Skeletal muscle cell (primary cell): ENCODE results near the gene TRIM36.

ENCODE experiments used
- DNase-seq: peaks from one replicate; pipeline ENCODE4 v3.0.0-alpha.2; 2010; ENCODE audit warnings: low read depth
- H3K4me3 ChIP-seq: 2 replicates; pipeline ENCODE4 v1.5.1; 2011; ENCODE audit warnings: low read depth, mild to moderate bottlenecking, control low read depth, low read length, moderate library complexity

Gene TRIM36

GRCh38 chr5:115169487-115170133 lies at the start of gene TRIM36:
TSS of gene TRIM36 (minus strand) at chr5:115169908. CDS start at chr5:115169634, 274 bp downstream.
- DNase-seq, result peak; percentile 62
- H3K4me3 ChIP-seq, result peak within 1 kb of the TSS; percentile 83

GRCh38 chr5:115214541-115214940 lies 44.8 kb upstream of the TRIM36 start:
- no peak overlapping the region for H3K4me3 ChIP-seq
- DNase-seq, result no peak

GRCh38 chr5:115209279-115209678 lies 39.6 kb upstream of the TRIM36 start:
- no peak overlapping the region for H3K4me3 ChIP-seq
- DNase-seq, result no peak

GRCh38 chr5:115202952-115203351 lies 33.2 kb upstream of the TRIM36 start:
- no peak overlapping the region for H3K4me3 ChIP-seq
- no peak for DNase-seq

GRCh38 chr5:115196161-115196560 lies 26.5 kb upstream of the TRIM36 start:
- no peak for DNase-seq
- H3K4me3 ChIP-seq, result no peak overlapping the region

- H3K4me3 ChIP-seq, result no peak overlapping the region
- DNase-seq, result no peak
These were observed 25.0 kb upstream of the TRIM36 start for GRCh38 chr5:115194676-115195075.

- no peak overlapping the region for H3K4me3 ChIP-seq
- DNase-seq, result no peak
These were observed 23.6 kb upstream of the TRIM36 start for GRCh38 chr5:115193295-115193694.

GRCh38 chr5:115192098-115192497 lies 22.4 kb upstream of the TRIM36 start:
- no peak overlapping the region for H3K4me3 ChIP-seq
- DNase-seq, result no peak

- DNase-seq, result no peak
- H3K4me3 ChIP-seq, result no peak overlapping the region
These were observed 21.8 kb upstream of the TRIM36 start for GRCh38 chr5:115191474-115192031.

- no peak for DNase-seq
- H3K4me3 ChIP-seq, result no peak overlapping the region
These were observed 20.7 kb upstream of the TRIM36 start for GRCh38 chr5:115190388-115190787.

- H3K4me3 ChIP-seq, result no peak overlapping the region
- no peak for DNase-seq
These were observed 20.2 kb upstream of the TRIM36 start for GRCh38 chr5:115189866-115190265.

GRCh38 chr5:115186794-115187193 lies 17.1 kb upstream of the TRIM36 start:
- no peak overlapping the region for H3K4me3 ChIP-seq
- DNase-seq, result no peak

GRCh38 chr5:115184770-115185169 lies 15.1 kb upstream of the TRIM36 start:
- no peak for DNase-seq
- no peak overlapping the region for H3K4me3 ChIP-seq

- no peak for DNase-seq
- no peak overlapping the region for H3K4me3 ChIP-seq
These were observed 12.0 kb upstream of the TRIM36 start for GRCh38 chr5:115181757-115182156.

- no peak for DNase-seq
These were observed 10.5 kb upstream of the TRIM36 start for GRCh38 chr5:115180165-115180709.

GRCh38 chr5:115179394-115180164 lies 9.9 kb upstream of the TRIM36 start:
- H3K4me3 ChIP-seq, result peak overlapping the region; percentile 52
- DNase-seq, result no peak

More at GRCh38 chr5:115180165-115180709, 10.5 kb upstream of the TRIM36 start:
- H3K4me3 ChIP-seq, result peak overlapping the region; percentile 52

- no peak overlapping the region for H3K4me3 ChIP-seq
- DNase-seq, result no peak
These were observed 9.3 kb upstream of the TRIM36 start for GRCh38 chr5:115179030-115179393.

- H3K4me3 ChIP-seq, result peak overlapping the region; percentile 83
- no peak for DNase-seq
These were observed 1.3 kb upstream of the TRIM36 start for GRCh38 chr5:115170929-115171510.

GRCh38 chr5:115170134-115170928 lies 623 bp upstream of the TRIM36 start:
- no peak for DNase-seq
- peak overlapping the region; percentile 83 for H3K4me3 ChIP-seq
